OCI-LY3 (cell line): ENCODE results near the gene TRIM46.

ENCODE experiments used
- H2AFZ ChIP-seq: fragments of 200-600, 300-600 bp; shearing (Covaris generic); 2 replicates; pipeline ENCODE4 v1.6.0; 2014; ENCODE audit warnings: antibody characterized with exemption, low read depth, low read length
- H3K27ac ChIP-seq: fragments of 200-600, 300-600 bp; sonication (generic); 2 replicates; pipeline ENCODE4 v1.5.1; 2014; ENCODE audit warnings: mild to moderate bottlenecking, low read length, moderate library complexity, mixed read lengths
- H3K27me3 ChIP-seq: fragments of 200-600, 300-600 bp; sonication (generic); 2 replicates; pipeline ENCODE4 v1.6.1; 2014; ENCODE audit warnings: low read depth, low read length, mixed read lengths
- H3K36me3 ChIP-seq: fragments of 200-600, 300-600 bp; sonication (generic); replicated peaks from 2 replicates; pipeline ENCODE3; 2014; ENCODE audit warnings: low read depth, low read length, mixed read lengths
- H3K4me1 ChIP-seq: fragments of 300-600, 200-600 bp; sonication (generic); 2 replicates; pipeline ENCODE4 v1.6.1; 2014; ENCODE audit warnings: low read length, mixed read lengths
- H3K4me2 ChIP-seq: fragments of 200-600, 300-600 bp; sonication (generic); 2 replicates; pipeline ENCODE4 v1.6.1; 2014; ENCODE audit warnings: low read length, mixed read lengths
- H3K4me3 ChIP-seq: fragments of 300-600, 200-600 bp; sonication (generic); 2 replicates; pipeline ENCODE4 v1.5.1; 2014; ENCODE audit warnings: antibody characterized with exemption, mild to moderate bottlenecking, low read length, moderate library complexity
- H3K79me2 ChIP-seq: fragments of 300-600, 200-600 bp; shearing (Covaris generic); 2 replicates; pipeline ENCODE4 v1.6.1; 2014; ENCODE audit warnings: mild to moderate bottlenecking, low read length, mixed read lengths
- H3K9ac ChIP-seq: fragments of 300-600, 200-600 bp; shearing (Covaris generic); 2 replicates; pipeline ENCODE4 v1.6.0; 2014; ENCODE audit warnings: mild to moderate bottlenecking, low read length, moderate library complexity
- H3K9me3 ChIP-seq: fragments of 200-600, 300-600 bp; shearing (Covaris generic); 2 replicates; pipeline ENCODE4 v1.6.1; 2014; ENCODE audit warnings: low read length, mixed read lengths; ENCODE audit not compliant: insufficient read depth
- H4K20me1 ChIP-seq: fragments of 200-600, 300-600 bp; sonication (generic); 2 replicates; pipeline ENCODE4 v1.6.1; 2016; ENCODE audit warnings: low read length, mixed read lengths; ENCODE audit not compliant: insufficient read depth
- CTCF ChIP-seq: fragments of 200-600, 300-600 bp; sonication (generic); IDR thresholded peaks from 2 replicates; pipeline ENCODE4 v1.5.1; 2014; ENCODE audit warnings: antibody characterized with exemption, low read length, low read depth
- EZH2phosphoT487 ChIP-seq: fragments of 200-600 bp; shearing (Covaris generic); IDR thresholded peaks from 2 replicates; pipeline ENCODE4 v1.6.1; 2018; ENCODE audit warnings: antibody characterized with exemption, mixed run types, low read depth

Gene TRIM46

GRCh38 chr1:155131856-155132255 lies 41.8 kb upstream of the TRIM46 start:
- H2AFZ ChIP-seq = no peak overlapping the region
- H3K36me3 ChIP-seq = no peaks in the 10 kb centered on the region
- no peaks in the 10 kb centered on the region for H3K9me3 ChIP-seq
- H3K27me3 ChIP-seq = peaks cover 21% of the 10 kb centered on the region
- H3K4me1 ChIP-seq = peaks cover 18% of the 10 kb centered on the region
- H3K9ac ChIP-seq = no peak overlapping the region
- no peaks in the 10 kb centered on the region for H4K20me1 ChIP-seq
- H3K4me3 ChIP-seq = no peak overlapping the region
- TF ChIP-seq CTCF (no peak), EZH2phosphoT487 (no peak)
- peaks cover 11% of the 10 kb centered on the region for H3K79me2 ChIP-seq
- H3K4me2 ChIP-seq = no peak overlapping the region
- no peak overlapping the region for H3K27ac ChIP-seq

GRCh38 chr1:155133799-155134281 lies 39.8 kb upstream of the TRIM46 start:
- no peak overlapping the region for H3K9ac ChIP-seq
- peaks cover 28% of the 10 kb centered on the region for H3K79me2 ChIP-seq
- peaks cover 14% of the 10 kb centered on the region for H3K36me3 ChIP-seq
- no peak overlapping the region for H3K27ac ChIP-seq
- no peaks in the 10 kb centered on the region for H3K9me3 ChIP-seq
- no peak overlapping the region for H2AFZ ChIP-seq
- H4K20me1 ChIP-seq = no peaks in the 10 kb centered on the region
- peaks cover 17% of the 10 kb centered on the region for H3K4me1 ChIP-seq
- H3K27me3 ChIP-seq = peaks cover 3% of the 10 kb centered on the region; the same call in 1 of the 2 replicates
- no peak for TF ChIP-seq EZH2phosphoT487
- TF ChIP-seq CTCF = no peak
- H3K4me2 ChIP-seq = no peak overlapping the region
- H3K4me3 ChIP-seq = no peak overlapping the region

- peaks cover 14% of the 10 kb centered on the region for H3K36me3 ChIP-seq
- no peaks in the 10 kb centered on the region for H4K20me1 ChIP-seq
- H3K9me3 ChIP-seq = no peaks in the 10 kb centered on the region
- H3K79me2 ChIP-seq = peaks cover 30% of the 10 kb centered on the region
- peaks cover 17% of the 10 kb centered on the region for H3K4me1 ChIP-seq
- no peak overlapping the region for H3K9ac ChIP-seq
- no peak overlapping the region for H2AFZ ChIP-seq
- peak overlapping the region; percentile 97 for H3K4me2 ChIP-seq
- no peaks in the 10 kb centered on the region for H3K27me3 ChIP-seq
- H3K4me3 ChIP-seq = peak overlapping the region; percentile 92; the same call in 1 of the 2 replicates
- H3K27ac ChIP-seq = no peak overlapping the region
- TF ChIP-seq CTCF = no peak
- no peak for TF ChIP-seq EZH2phosphoT487
Observed at GRCh38 chr1:155134322-155134721, 39.3 kb upstream of the TRIM46 start.

DNA sequence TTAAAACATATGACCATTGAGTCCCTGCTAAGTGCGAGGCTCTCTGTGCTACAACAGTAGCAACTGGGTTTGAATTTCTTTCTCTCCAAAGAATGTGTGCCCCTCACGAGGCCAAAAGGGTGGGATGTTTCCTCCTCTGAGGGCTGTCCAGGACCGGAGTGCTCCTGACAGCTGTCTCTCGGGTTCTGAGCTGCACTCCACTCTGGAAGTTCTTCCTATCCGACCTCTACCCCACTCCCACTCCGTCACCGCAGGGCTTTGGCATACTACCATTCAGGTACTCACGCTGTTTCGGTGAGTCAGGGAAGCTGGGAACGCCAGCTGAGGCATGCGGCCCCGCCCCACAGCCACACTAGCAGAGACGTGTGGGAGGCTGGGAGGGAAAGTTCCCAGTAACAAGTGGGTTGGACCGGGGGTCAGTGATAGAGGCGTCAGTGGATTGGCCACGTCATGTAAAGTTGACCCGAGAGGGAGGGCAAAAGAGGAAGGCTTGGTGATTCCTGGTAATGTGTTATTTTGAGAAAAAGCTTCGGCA lies 38.7 kb upstream of the TRIM46 start:
- Histone ChIP-seq H3K9ac (peak overlapping the region; percentile 97), H3K36me3 (peaks cover 14% of the 10 kb centered on the region), H3K27me3 (no peaks in the 10 kb centered on the region), H2AFZ (peak overlapping the region; percentile 87; the same call in 1 of the 2 replicates), H4K20me1 (no peaks in the 10 kb centered on the region), H3K4me2 (peak overlapping the region; percentile 97), H3K4me1 (peaks cover 19% of the 10 kb centered on the region), H3K27ac (peak overlapping the region; percentile 61), H3K9me3 (no peaks in the 10 kb centered on the region), H3K79me2 (peaks cover 37% of the 10 kb centered on the region), H3K4me3 (peak overlapping the region; percentile 92)
- TF ChIP-seq EZH2phosphoT487 (no peak), CTCF (no peak)
